ENCODE measurements around the gene NOS1. TPM values are rescaled to one million over a fixed set of nuclear protein-coding genes. Genes with fewer than 3 reads are reported as not detected.

Gene NOS1
- polyA plus RNA-seq, 1 donor from 2014 or later: not detected

DNA sequence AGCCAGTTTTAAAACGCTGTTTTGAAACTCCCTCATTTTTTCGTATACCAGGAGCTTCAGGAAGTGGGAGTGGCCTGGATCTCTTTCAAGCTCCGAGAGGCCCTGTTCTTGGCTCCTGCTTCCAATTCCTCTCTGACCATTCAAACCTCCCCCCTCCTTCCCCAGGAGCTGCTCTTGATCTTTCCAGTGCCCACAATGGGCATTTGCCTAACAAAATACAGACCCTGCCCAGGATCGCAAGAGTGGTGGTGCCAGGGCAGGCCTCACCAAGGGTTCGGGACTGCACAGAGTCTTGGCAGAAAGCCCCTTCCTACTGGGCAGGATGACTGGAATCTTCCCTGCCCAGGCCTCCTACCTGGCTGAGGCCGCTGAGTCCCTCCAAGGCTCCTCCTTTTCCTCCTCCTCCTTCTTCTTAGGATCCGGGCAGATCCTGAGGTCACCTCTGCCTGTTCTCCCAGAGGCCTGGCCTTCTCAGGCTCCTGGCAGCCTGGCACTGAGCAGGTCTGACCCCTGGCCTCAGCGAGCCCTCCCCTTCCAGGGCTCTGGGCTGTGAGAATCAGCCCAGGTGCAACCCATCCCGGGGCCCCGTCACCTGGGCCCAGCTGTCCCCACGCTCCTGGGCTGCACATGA, 46.9 kb upstream of the NOS1 start:
- H3K4me2 ChIP-seq (ENCODE audit: low read length): no peak overlapping the region
- H4K20me1 ChIP-seq (ENCODE audit: insufficient read depth): no peaks in the 10 kb centered on the region
- H3K9me3 ChIP-seq (ENCODE audit: low read length): no peaks in the 10 kb centered on the region
- no peaks in the 10 kb centered on the region for H3F3A ChIP-seq (ENCODE audit: insufficient read depth, low read length, poor library complexity, severe bottlenecking)
- H3K27ac ChIP-seq (ENCODE audit: low read length): no peak overlapping the region
- no peak overlapping the region for H2AFZ ChIP-seq (ENCODE audit: low read depth, low read length)
- no peak for TF ChIP-seq EZH2 (IDR thresholded peaks at IDR 0.05; ENCODE audit: borderline replicate concordance, insufficient read depth, low read length, poor library complexity, severe bottlenecking)
- no peak for TF ChIP-seq EP300 (conservative IDR thresholded peaks at IDR 0.05; ENCODE audit: poor library complexity, severe bottlenecking)
- TF ChIP-seq MXI1 (conservative IDR thresholded peaks at IDR 0.05; ENCODE audit: poor library complexity, severe bottlenecking): no peak
- no peak overlapping the region for H3K4me3 ChIP-seq (ENCODE audit: low read length)
- no peaks in the 10 kb centered on the region for H3K79me2 ChIP-seq (replicated peaks; ENCODE audit: insufficient read depth, low read length)
- H3K9me2 ChIP-seq (ENCODE audit: insufficient read depth, low read length): no peaks in the 10 kb centered on the region
- no peak overlapping the region for H3K9ac ChIP-seq (ENCODE audit: low read length)
- no peaks in the 10 kb centered on the region for H3K36me3 ChIP-seq (ENCODE audit: insufficient read depth, low read length)
- no peaks in the 10 kb centered on the region for H3K27me3 ChIP-seq (ENCODE audit: insufficient read depth, low read depth, low read length)

DNA sequence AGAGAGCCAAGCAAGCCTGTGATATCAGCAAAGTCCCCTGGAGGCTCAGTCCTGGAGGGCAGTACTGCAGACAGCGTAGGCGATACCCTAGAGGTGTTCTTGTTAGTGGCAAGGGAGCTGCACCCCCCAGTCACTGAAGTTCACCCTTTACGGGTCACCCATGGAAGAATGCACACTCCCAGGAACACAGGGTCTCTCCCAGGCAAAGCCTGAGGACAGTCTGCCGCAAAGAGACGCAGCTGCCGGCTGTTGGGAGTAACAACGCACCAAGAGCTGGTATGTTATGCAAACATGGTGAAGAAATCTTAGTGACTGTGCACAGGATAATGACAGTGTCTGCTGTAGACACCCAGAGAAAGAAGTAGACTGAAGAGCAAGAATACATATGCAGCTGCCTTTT, 43.5 kb upstream of the NOS1 start:
- no peak overlapping the region for H3K27ac ChIP-seq (ENCODE audit: low read length)
- H3K9me3 ChIP-seq (ENCODE audit: low read length): no peaks in the 10 kb centered on the region
- no peaks in the 10 kb centered on the region for H3F3A ChIP-seq (ENCODE audit: insufficient read depth, low read length, poor library complexity, severe bottlenecking)
- no peak overlapping the region for H3K4me3 ChIP-seq (ENCODE audit: low read length)
- H3K27me3 ChIP-seq (ENCODE audit: insufficient read depth, low read depth, low read length): no peaks in the 10 kb centered on the region
- H3K4me2 ChIP-seq (ENCODE audit: low read length): no peak overlapping the region
- H3K9ac ChIP-seq (ENCODE audit: low read length): no peak overlapping the region
- no peak for TF ChIP-seq EZH2 (IDR thresholded peaks at IDR 0.05; ENCODE audit: borderline replicate concordance, insufficient read depth, low read length, poor library complexity, severe bottlenecking)
- TF ChIP-seq, protein P1, sequence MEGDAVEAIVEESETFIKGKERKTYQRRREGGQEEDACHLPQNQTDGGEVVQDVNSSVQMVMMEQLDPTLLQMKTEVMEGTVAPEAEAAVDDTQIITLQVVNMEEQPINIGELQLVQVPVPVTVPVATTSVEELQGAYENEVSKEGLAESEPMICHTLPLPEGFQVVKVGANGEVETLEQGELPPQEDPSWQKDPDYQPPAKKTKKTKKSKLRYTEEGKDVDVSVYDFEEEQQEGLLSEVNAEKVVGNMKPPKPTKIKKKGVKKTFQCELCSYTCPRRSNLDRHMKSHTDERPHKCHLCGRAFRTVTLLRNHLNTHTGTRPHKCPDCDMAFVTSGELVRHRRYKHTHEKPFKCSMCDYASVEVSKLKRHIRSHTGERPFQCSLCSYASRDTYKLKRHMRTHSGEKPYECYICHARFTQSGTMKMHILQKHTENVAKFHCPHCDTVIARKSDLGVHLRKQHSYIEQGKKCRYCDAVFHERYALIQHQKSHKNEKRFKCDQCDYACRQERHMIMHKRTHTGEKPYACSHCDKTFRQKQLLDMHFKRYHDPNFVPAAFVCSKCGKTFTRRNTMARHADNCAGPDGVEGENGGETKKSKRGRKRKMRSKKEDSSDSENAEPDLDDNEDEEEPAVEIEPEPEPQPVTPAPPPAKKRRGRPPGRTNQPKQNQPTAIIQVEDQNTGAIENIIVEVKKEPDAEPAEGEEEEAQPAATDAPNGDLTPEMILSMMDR (IDR thresholded peaks at IDR 0.05; ENCODE audit: poor library complexity, severe bottlenecking): no peak
- TF ChIP-seq RAD21 (conservative IDR thresholded peaks at IDR 0.05): no peak
- no peak for TF ChIP-seq POLR2AphosphoS5 (IDR thresholded peaks at IDR 0.05)
- no peak for TF ChIP-seq EP300 (conservative IDR thresholded peaks at IDR 0.05; ENCODE audit: poor library complexity, severe bottlenecking)
- no peak for TF ChIP-seq MXI1 (conservative IDR thresholded peaks at IDR 0.05; ENCODE audit: poor library complexity, severe bottlenecking)
- H4K20me1 ChIP-seq (ENCODE audit: insufficient read depth): no peaks in the 10 kb centered on the region
- no peaks in the 10 kb centered on the region for H3K36me3 ChIP-seq (ENCODE audit: insufficient read depth, low read length)
- no peak overlapping the region for H2AFZ ChIP-seq (ENCODE audit: low read depth, low read length)
- H3K9me2 ChIP-seq (ENCODE audit: insufficient read depth, low read length): no peaks in the 10 kb centered on the region
- no peaks in the 10 kb centered on the region for H3K79me2 ChIP-seq (replicated peaks; ENCODE audit: insufficient read depth, low read length)

DNA sequence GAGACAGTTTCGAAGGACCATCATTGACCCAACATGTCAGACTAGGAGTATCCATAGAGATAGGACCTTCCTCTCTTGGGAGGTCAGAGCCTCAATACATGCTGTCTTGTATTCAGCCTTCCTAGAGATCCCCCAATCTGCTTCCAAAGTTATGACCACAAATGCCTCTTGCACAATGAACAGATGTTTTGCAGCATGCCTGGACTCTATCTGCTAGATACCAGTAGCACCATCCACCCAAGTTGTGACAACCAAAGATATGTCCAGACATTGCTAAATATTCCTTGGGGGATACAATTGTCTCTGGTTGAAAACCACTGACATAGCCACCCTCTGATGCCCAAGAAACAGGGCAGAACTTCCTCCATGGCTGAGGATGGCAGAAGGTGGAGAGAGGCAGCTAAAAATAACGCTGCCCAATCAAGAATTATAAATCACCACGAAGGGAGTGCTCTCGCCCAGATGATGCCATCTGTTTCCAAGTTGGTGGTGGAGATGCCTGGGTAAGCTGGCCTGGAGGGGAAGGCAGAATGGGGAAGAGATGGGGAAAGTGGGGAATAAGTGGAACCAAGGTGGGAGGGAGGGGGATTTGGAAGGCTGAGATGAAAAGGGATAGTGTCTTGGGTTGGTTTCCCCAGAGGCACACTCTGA, 42.9 kb upstream of the NOS1 start:
- no peak overlapping the region for H3K9ac ChIP-seq (ENCODE audit: low read length)
- H3K27ac ChIP-seq (ENCODE audit: low read length): no peak overlapping the region
- H3K27me3 ChIP-seq (ENCODE audit: insufficient read depth, low read depth, low read length): no peaks in the 10 kb centered on the region
- H3K4me3 ChIP-seq (ENCODE audit: low read length): no peak overlapping the region
- H3K36me3 ChIP-seq (ENCODE audit: insufficient read depth, low read length): no peaks in the 10 kb centered on the region
- H3F3A ChIP-seq (ENCODE audit: insufficient read depth, low read length, poor library complexity, severe bottlenecking): no peaks in the 10 kb centered on the region
- TF ChIP-seq POLR2AphosphoS5 (IDR thresholded peaks at IDR 0.05) (no peak), EZH2 (IDR thresholded peaks at IDR 0.05; ENCODE audit: borderline replicate concordance, insufficient read depth, low read length, poor library complexity, severe bottlenecking) (no peak), TAF1 (IDR thresholded peaks at IDR 0.05; ENCODE audit: low read depth) (no peak), RAD21 (conservative IDR thresholded peaks at IDR 0.05) (no peak), MXI1 (conservative IDR thresholded peaks at IDR 0.05; ENCODE audit: poor library complexity, severe bottlenecking) (no peak), SMC3 (conservative IDR thresholded peaks at IDR 0.05; ENCODE audit: poor library complexity) (no peak), EP300 (conservative IDR thresholded peaks at IDR 0.05; ENCODE audit: poor library complexity, severe bottlenecking) (no peak)
- TF ChIP-seq, protein P1 (IDR thresholded peaks at IDR 0.05; ENCODE audit: poor library complexity, severe bottlenecking): no peak
- TF ChIP-seq, protein P2, sequence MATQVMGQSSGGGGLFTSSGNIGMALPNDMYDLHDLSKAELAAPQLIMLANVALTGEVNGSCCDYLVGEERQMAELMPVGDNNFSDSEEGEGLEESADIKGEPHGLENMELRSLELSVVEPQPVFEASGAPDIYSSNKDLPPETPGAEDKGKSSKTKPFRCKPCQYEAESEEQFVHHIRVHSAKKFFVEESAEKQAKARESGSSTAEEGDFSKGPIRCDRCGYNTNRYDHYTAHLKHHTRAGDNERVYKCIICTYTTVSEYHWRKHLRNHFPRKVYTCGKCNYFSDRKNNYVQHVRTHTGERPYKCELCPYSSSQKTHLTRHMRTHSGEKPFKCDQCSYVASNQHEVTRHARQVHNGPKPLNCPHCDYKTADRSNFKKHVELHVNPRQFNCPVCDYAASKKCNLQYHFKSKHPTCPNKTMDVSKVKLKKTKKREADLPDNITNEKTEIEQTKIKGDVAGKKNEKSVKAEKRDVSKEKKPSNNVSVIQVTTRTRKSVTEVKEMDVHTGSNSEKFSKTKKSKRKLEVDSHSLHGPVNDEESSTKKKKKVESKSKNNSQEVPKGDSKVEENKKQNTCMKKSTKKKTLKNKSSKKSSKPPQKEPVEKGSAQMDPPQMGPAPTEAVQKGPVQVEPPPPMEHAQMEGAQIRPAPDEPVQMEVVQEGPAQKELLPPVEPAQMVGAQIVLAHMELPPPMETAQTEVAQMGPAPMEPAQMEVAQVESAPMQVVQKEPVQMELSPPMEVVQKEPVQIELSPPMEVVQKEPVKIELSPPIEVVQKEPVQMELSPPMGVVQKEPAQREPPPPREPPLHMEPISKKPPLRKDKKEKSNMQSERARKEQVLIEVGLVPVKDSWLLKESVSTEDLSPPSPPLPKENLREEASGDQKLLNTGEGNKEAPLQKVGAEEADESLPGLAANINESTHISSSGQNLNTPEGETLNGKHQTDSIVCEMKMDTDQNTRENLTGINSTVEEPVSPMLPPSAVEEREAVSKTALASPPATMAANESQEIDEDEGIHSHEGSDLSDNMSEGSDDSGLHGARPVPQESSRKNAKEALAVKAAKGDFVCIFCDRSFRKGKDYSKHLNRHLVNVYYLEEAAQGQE (IDR thresholded peaks at IDR 0.05; ENCODE audit: borderline replicate concordance): no peak
- no peaks in the 10 kb centered on the region for H3K79me2 ChIP-seq (replicated peaks; ENCODE audit: insufficient read depth, low read length)
- H2AFZ ChIP-seq (ENCODE audit: low read depth, low read length): no peak overlapping the region
- H3K9me3 ChIP-seq (ENCODE audit: low read length): no peaks in the 10 kb centered on the region
- no peaks in the 10 kb centered on the region for H3K9me2 ChIP-seq (ENCODE audit: insufficient read depth, low read length)
- no peaks in the 10 kb centered on the region for H4K20me1 ChIP-seq (ENCODE audit: insufficient read depth)
- H3K4me2 ChIP-seq (ENCODE audit: low read length): no peak overlapping the region
